Nephron (organoid): ENCODE results near the gene SYNJ1.

Source experiments
- H3K27ac Mint-ChIP-seq, 3 experiments: 2 replicates each; pipeline ENCODE4 v1.8.0; 2020; ENCODE audit warnings: mixed read lengths in 3 of 3, mild to moderate bottlenecking in 2 of 3, moderate library complexity in 1 of 3
- H3K27me3 Mint-ChIP-seq: 2 replicates; pipeline ENCODE4 v1.8.0; 2021; ENCODE audit warnings: low read depth, mild to moderate bottlenecking, moderate library complexity, mixed read lengths
- H3K36me3 Mint-ChIP-seq: 2 replicates; pipeline ENCODE4 v1.8.0; 2020; ENCODE audit warnings: low read depth, mixed read lengths
- H3K4me1 Mint-ChIP-seq: 2 replicates; pipeline ENCODE4 v1.8.0; 2020; ENCODE audit warnings: mixed read lengths
- H3K4me3 Mint-ChIP-seq, 3 experiments: 2 replicates each; pipeline ENCODE4 v1.8.0; 2020; ENCODE audit warnings: mild to moderate bottlenecking in 3 of 3, mixed read lengths in 3 of 3, moderate library complexity in 2 of 3
- H3K9me3 Mint-ChIP-seq: 2 replicates; pipeline ENCODE4 v1.8.0; 2020; ENCODE audit warnings: mixed read lengths
- CTCF ChIP-seq, 3 experiments: fragments of 200-600 bp; sonication (generic); IDR thresholded peaks; one replicate each; pipeline ENCODE4 v1.5.0; 2021; ENCODE audit warnings: antibody characterized with exemption in 3 of 3; ENCODE audit not compliant: unreplicated experiment in 3 of 3

Gene SYNJ1

GRCh38 chr21:32710069-32710784 is 17.6 kb downstream of the SYNJ1 start:
- Mint-ChIP-seq H3K27me3 (no peaks in the 10 kb centered on the region), H3K4me3 (no peak overlapping the region), H3K9me3 (no peaks in the 10 kb centered on the region), H3K4me1 (no peaks in the 10 kb centered on the region), H3K27ac (no peak overlapping the region), H3K36me3 (no peaks in the 10 kb centered on the region)
- no peak for TF ChIP-seq CTCF (IDR thresholded peaks at IDR 0.05; ENCODE audit: unreplicated experiment in 3 of 3)

GRCh38 chr21:32708069-32708468 is 19.7 kb downstream of the SYNJ1 start:
- peaks cover 3% of the 10 kb centered on the region for H3K36me3 Mint-ChIP-seq
- no peaks in the 10 kb centered on the region for H3K9me3 Mint-ChIP-seq
- peak overlapping the region in 1 of 3 experiments; percentile 1 for H3K27ac Mint-ChIP-seq
- no peak overlapping the region for H3K4me3 Mint-ChIP-seq
- no peak for TF ChIP-seq CTCF (IDR thresholded peaks at IDR 0.05; ENCODE audit: unreplicated experiment in 3 of 3)
- no peaks in the 10 kb centered on the region for H3K4me1 Mint-ChIP-seq
- no peaks in the 10 kb centered on the region for H3K27me3 Mint-ChIP-seq

- Mint-ChIP-seq H3K36me3 (peaks cover 3% of the 10 kb centered on the region), H3K27ac (no peak overlapping the region), H3K27me3 (no peaks in the 10 kb centered on the region), H3K4me3 (no peak overlapping the region), H3K4me1 (no peaks in the 10 kb centered on the region), H3K9me3 (no peaks in the 10 kb centered on the region)
- no peak for TF ChIP-seq CTCF (IDR thresholded peaks at IDR 0.05; ENCODE audit: unreplicated experiment in 3 of 3)
Measured at GRCh38 chr21:32705901-32706300, 21.9 kb downstream of the SYNJ1 start.

- H3K4me3 Mint-ChIP-seq = no peak overlapping the region
- H3K36me3 Mint-ChIP-seq = peaks cover 3% of the 10 kb centered on the region
- no peaks in the 10 kb centered on the region for H3K4me1 Mint-ChIP-seq
- no peak overlapping the region for H3K27ac Mint-ChIP-seq
- H3K9me3 Mint-ChIP-seq = no peaks in the 10 kb centered on the region
- no peaks in the 10 kb centered on the region for H3K27me3 Mint-ChIP-seq
- TF ChIP-seq CTCF (IDR thresholded peaks at IDR 0.05; ENCODE audit: unreplicated experiment in 3 of 3) = no peak
Measured at GRCh38 chr21:32705139-32705538, 22.7 kb downstream of the SYNJ1 start.

GRCh38 chr21:32702702-32703101 is 25.1 kb downstream of the SYNJ1 start:
- TF ChIP-seq CTCF (IDR thresholded peaks at IDR 0.05; ENCODE audit: unreplicated experiment in 3 of 3) = no peak
- Mint-ChIP-seq H3K27me3 (no peaks in the 10 kb centered on the region), H3K9me3 (no peaks in the 10 kb centered on the region), H3K4me1 (peaks cover 9% of the 10 kb centered on the region), H3K27ac (no peak overlapping the region), H3K4me3 (no peak overlapping the region), H3K36me3 (peaks cover 6% of the 10 kb centered on the region)
